WTC11 (cell line): Measurements from ENCODE around the gene CADM2. TPM values are rescaled to one million over a fixed set of nuclear protein-coding genes. Genes with fewer than 3 reads are reported as not detected.

Source experiments
- ATAC-seq: fragments of 200-7000 bp; cut with Tn5 transposase; 2 replicates; pipeline ENCODE4 v1.10.0; 2021; ENCODE audit warnings: mild to moderate bottlenecking, moderate library complexity
- CTCF ChIA-PET: fragments of 300-600 bp; sonication (Branson Sonifier 250); formaldehyde crosslinking; loops from one replicate; lab custom pipeline; 2021; ENCODE audit warnings: antibody characterized with exemption; lab: Charles Lee
- POLR2A ChIA-PET: fragments of 350-600 bp; sonication (Branson Sonifier 250); formaldehyde crosslinking; loops from one replicate; lab custom pipeline; 2021; ENCODE audit warnings: antibody characterized with exemption; lab: Charles Lee
- DNase-seq: peaks from one replicate; pipeline ENCODE4 v3.0.0; 2021; ENCODE audit warnings: low spot score
- H3K27ac Mint-ChIP-seq: 2 replicates; pipeline ENCODE4 v1.8.0; 2021; ENCODE audit warnings: mixed read lengths
- H3K27me3 Mint-ChIP-seq: 2 replicates; pipeline ENCODE4 v1.8.0; 2021; ENCODE audit warnings: low read depth, mild to moderate bottlenecking, moderate library complexity, mixed read lengths
- H3K36me3 Mint-ChIP-seq: 2 replicates; pipeline ENCODE4 v1.8.0; 2021; ENCODE audit warnings: mixed read lengths
- H3K4me1 Mint-ChIP-seq: 2 replicates; pipeline ENCODE4 v1.8.0; 2022; ENCODE audit warnings: mixed read lengths
- H3K4me3 Mint-ChIP-seq: 2 replicates; pipeline ENCODE4 v1.8.0; 2021; ENCODE audit warnings: mild to moderate bottlenecking, moderate library complexity, mixed read lengths
- H3K9me3 Mint-ChIP-seq: 2 replicates; pipeline ENCODE4 v1.8.0; 2021; ENCODE audit warnings: mixed read lengths
- AR ChIP-seq: fragments of 250-450 bp; sonication (Bioruptor Pico); IDR thresholded peaks from 2 replicates; pipeline ENCODE4 v1.9.0; 2021; ENCODE audit warnings: mild to moderate bottlenecking
- ATF2 ChIP-seq: sonication (generic); formaldehyde crosslinking; IDR thresholded peaks from 2 replicates; pipeline ENCODE4 v1.8.1; 2022; ENCODE audit warnings: low read depth, missing genetic modification reagents, borderline replicate concordance
- CREM ChIP-seq: sonication (generic); formaldehyde crosslinking; IDR thresholded peaks from 2 replicates; pipeline ENCODE4 v1.8.1; 2022; ENCODE audit warnings: mild to moderate bottlenecking, missing genetic modification reagents, moderate library complexity
- E2F4 ChIP-seq: sonication (generic); formaldehyde crosslinking; IDR thresholded peaks from 2 replicates; pipeline ENCODE4 v1.8.1; 2022; ENCODE audit warnings: low read depth, mild to moderate bottlenecking, moderate library complexity, missing genetic modification reagents, borderline replicate concordance
- ETV6 ChIP-seq: sonication (generic); formaldehyde crosslinking; IDR thresholded peaks from 2 replicates; pipeline ENCODE4 v1.8.1; 2022; ENCODE audit warnings: mild to moderate bottlenecking, missing genetic modification reagents
- FOXJ3 ChIP-seq: sonication (generic); formaldehyde crosslinking; IDR thresholded peaks from 2 replicates; pipeline ENCODE4 v1.9.0; 2021; ENCODE audit warnings: missing genetic modification reagents, mild to moderate bottlenecking, borderline replicate concordance
- GTF2I ChIP-seq: fragments of 250-450 bp; sonication (Bioruptor Pico); conservative IDR thresholded peaks from 2 replicates; pipeline ENCODE4 v1.4.0; 2021; ENCODE audit warnings: mild to moderate bottlenecking
- IRF2 ChIP-seq: sonication (generic); formaldehyde crosslinking; IDR thresholded peaks from 2 replicates; pipeline ENCODE4 v1.8.0; 2022; ENCODE audit warnings: low read depth, missing genetic modification reagents, borderline replicate concordance
- JAZF1 ChIP-seq: fragments of 250-450 bp; sonication (Bioruptor Pico); IDR thresholded peaks from 2 replicates; pipeline ENCODE4 v1.9.0; 2021; ENCODE audit warnings: moderate library complexity, mild to moderate bottlenecking, inconsistent platforms
- MYBL2 ChIP-seq: sonication (generic); formaldehyde crosslinking; IDR thresholded peaks from 2 replicates; pipeline ENCODE4 v1.8.1; 2023; ENCODE audit warnings: mild to moderate bottlenecking, moderate library complexity, missing genetic modification reagents
- PRRX2 ChIP-seq: fragments of 250-450 bp; sonication (Bioruptor Pico); IDR thresholded peaks from 2 replicates; pipeline ENCODE4 v1.8.0; 2021; ENCODE audit warnings: mild to moderate bottlenecking
- RELA ChIP-seq: sonication (generic); formaldehyde crosslinking; IDR thresholded peaks from 2 replicates; pipeline ENCODE4 v1.8.1; 2022; ENCODE audit warnings: missing genetic modification reagents, mild to moderate bottlenecking, borderline replicate concordance
- SMAD3 ChIP-seq: sonication (generic); formaldehyde crosslinking; IDR thresholded peaks from 2 replicates; pipeline ENCODE4 v1.8.0; 2022; ENCODE audit warnings: missing genetic modification reagents, mild to moderate bottlenecking, borderline replicate concordance
- TCF7 ChIP-seq: sonication (generic); formaldehyde crosslinking; IDR thresholded peaks from 2 replicates; pipeline ENCODE4 v1.8.0; 2022; ENCODE audit warnings: mild to moderate bottlenecking, low read depth, missing genetic modification reagents, moderate library complexity
- TEAD1 ChIP-seq: sonication (generic); formaldehyde crosslinking; IDR thresholded peaks from 2 replicates; pipeline ENCODE4 v1.8.0; 2022; ENCODE audit warnings: mild to moderate bottlenecking, missing genetic modification reagents
- ZNF121 ChIP-seq: sonication (generic); formaldehyde crosslinking; IDR thresholded peaks from 2 replicates; pipeline ENCODE4 v1.8.0; 2023; ENCODE audit warnings: missing genetic modification reagents
- ZNF138 ChIP-seq: sonication (generic); formaldehyde crosslinking; conservative IDR thresholded peaks from 2 replicates; pipeline ENCODE4 v1.8.1; 2022; ENCODE audit warnings: mild to moderate bottlenecking, moderate library complexity, missing genetic modification reagents
- ZNF263 ChIP-seq: sonication (generic); formaldehyde crosslinking; IDR thresholded peaks from 2 replicates; pipeline ENCODE4 v1.8.1; 2022; ENCODE audit warnings: low read depth, mild to moderate bottlenecking, moderate library complexity, missing genetic modification reagents
- ZNF423 ChIP-seq: fragments of 250-450 bp; sonication (Bioruptor Pico); IDR thresholded peaks from 2 replicates; pipeline ENCODE4 v2.1.2; 2022; ENCODE audit warnings: mild to moderate bottlenecking, moderate library complexity
- total RNA-seq: library from RNA; stranded (reverse); gene quantifications from 3 replicates; pipeline ENCODE4 v1.2.3, GENCODE V29; 2021

The CADM2 gene
- total RNA-seq, 1 experiment from 2014 or later = 18.8 TPM

GRCh38 chr3:85539232-85539631 is 580.4 kb downstream of the CADM2 start:
- DNase-seq (no peak), ATAC-seq (no peak)
- Mint-ChIP-seq H3K27ac (no peak overlapping the region), H3K27me3 (no peaks in the 10 kb centered on the region), H3K36me3 (no peaks in the 10 kb centered on the region), H3K9me3 (peaks cover 5% of the 10 kb centered on the region; the same call in 1 of the 2 replicates), H3K4me3 (no peak overlapping the region), H3K4me1 (peaks cover 6% of the 10 kb centered on the region)
- POLR2A ChIA-PET = no interaction called here
- CTCF ChIA-PET = no interaction called here
- TF ChIP-seq MYBL2 (CRISPR knock-in tag) (no peak), CREM (CRISPR knock-in tag) (no peak), PRRX2 (CRISPR knock-in tag) (no peak), ZNF138 (CRISPR knock-in tag) (no peak), RELA (CRISPR knock-in tag) (no peak), ETV6 (no peak), TCF7 (CRISPR knock-in tag) (no peak), SMAD3 (no peak), AR (CRISPR knock-in tag) (no peak)
- TF ChIP-seq, all 79 proteins: peak for 0

- no peaks in the 10 kb centered on the region for H3K36me3 Mint-ChIP-seq
- peaks cover 17% of the 10 kb centered on the region for H3K27me3 Mint-ChIP-seq
- no peaks in the 10 kb centered on the region for H3K9me3 Mint-ChIP-seq
- DNase-seq (peak; percentile 74), ATAC-seq (peak; percentile 81)
- no peak overlapping the region for H3K27ac Mint-ChIP-seq
- CTCF ChIA-PET = interaction anchor here (0.9 kb wide), 1 partner anchor 13 kb away, joined by 3 read pairs; no protein-coding TSS in a partner anchor
- H3K4me3 Mint-ChIP-seq = no peak overlapping the region
- TF ChIP-seq ZNF263 (CRISPR knock-in tag) (no peak), PRRX2 (CRISPR knock-in tag) (no peak), IRF2 (no peak), TEAD1 (CRISPR knock-in tag) (no peak), FOXJ3 (CRISPR knock-in tag) (no peak), E2F4 (CRISPR knock-in tag) (no peak), ZNF121 (CRISPR knock-in tag) (no peak), RELA (CRISPR knock-in tag) (no peak), ATF2 (CRISPR knock-in tag) (no peak), JAZF1 (CRISPR knock-in tag) (no peak), ZNF423 (CRISPR knock-in tag) (no peak), GTF2I (CRISPR knock-in tag) (no peak)
- H3K4me1 Mint-ChIP-seq = no peaks in the 10 kb centered on the region
- POLR2A ChIA-PET = no interaction called here
Observed at GRCh38 chr3:85554153-85554552, 595.4 kb downstream of the CADM2 start.
